ENCODE measurements around the gene SAPCD1. TPM values are rescaled to one million over a fixed set of nuclear protein-coding genes. Genes with fewer than 3 reads are reported as not detected.

Gene SAPCD1
- polyA plus RNA-seq, 1 experiment, result 0.88 TPM

DNA sequence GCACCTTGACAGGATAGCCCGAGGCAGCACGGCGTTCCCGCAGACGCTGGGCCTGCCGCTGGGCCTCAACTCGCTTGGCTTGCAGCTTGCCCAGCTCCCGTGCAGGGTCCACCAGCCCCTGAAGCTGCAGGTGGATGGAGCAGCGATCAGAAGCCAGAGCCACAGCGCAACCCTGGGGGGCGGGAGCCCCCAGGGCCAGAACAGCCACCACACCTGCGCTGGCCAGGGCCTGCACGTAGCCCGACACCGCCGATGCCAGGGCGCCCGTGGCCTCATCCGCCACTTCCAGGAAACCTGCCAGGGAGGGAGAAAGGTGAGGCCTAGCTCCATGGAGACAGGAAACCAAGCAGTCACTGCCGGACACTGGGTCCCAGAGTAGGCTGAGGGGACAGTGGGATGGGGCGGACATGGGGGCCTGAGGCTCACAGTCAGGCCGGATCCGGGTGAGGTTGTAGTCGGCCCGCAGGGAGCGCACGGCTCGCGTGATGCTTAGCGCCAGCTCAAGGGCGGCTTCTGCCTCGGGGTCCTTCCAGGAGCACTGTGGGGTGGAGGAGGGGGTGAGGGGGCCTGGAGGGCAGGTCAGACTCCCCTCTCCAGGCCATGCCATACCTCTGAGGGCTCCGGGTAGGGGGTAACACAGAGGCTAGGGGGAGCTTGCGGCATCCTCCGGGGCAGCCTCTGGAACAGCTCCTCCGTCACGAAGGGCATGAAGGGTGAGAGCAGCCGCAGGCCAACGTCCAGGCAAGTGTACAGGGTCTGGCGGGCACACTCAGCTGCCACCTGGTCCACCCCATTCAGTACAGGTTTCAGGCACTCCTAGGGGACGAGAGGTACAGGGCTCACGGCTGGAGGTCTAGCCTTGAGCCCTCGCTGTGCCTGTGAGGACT, 16.8 kb downstream of the SAPCD1 start:
- Histone ChIP-seq H3K27me3 (ENCODE audit: control insufficient read depth, insufficient read depth, low read length) (no peaks in the 10 kb centered on the region), H3K9me3 (ENCODE audit: control insufficient read depth, insufficient read depth, low read length) (no peaks in the 10 kb centered on the region), H3K4me3 (ENCODE audit: low read depth, low read length) (no peak overlapping the region), H3K27ac (ENCODE audit: low read depth, low read length) (no peak overlapping the region)
- CTCF ChIA-PET, result interaction anchor here (1.1 to 4.2 kb wide), 2 partner anchors 9 to 12 kb away, joined by 3 to 24 read pairs; no protein-coding TSS in a partner anchor
- POLR2A ChIA-PET, result interaction anchor here (0.6 to 0.7 kb wide), 2 partner anchors 120 to 1182 kb away, joined by 3 to 4 read pairs; no protein-coding TSS in a partner anchor
- TF ChIP-seq, protein P1, sequence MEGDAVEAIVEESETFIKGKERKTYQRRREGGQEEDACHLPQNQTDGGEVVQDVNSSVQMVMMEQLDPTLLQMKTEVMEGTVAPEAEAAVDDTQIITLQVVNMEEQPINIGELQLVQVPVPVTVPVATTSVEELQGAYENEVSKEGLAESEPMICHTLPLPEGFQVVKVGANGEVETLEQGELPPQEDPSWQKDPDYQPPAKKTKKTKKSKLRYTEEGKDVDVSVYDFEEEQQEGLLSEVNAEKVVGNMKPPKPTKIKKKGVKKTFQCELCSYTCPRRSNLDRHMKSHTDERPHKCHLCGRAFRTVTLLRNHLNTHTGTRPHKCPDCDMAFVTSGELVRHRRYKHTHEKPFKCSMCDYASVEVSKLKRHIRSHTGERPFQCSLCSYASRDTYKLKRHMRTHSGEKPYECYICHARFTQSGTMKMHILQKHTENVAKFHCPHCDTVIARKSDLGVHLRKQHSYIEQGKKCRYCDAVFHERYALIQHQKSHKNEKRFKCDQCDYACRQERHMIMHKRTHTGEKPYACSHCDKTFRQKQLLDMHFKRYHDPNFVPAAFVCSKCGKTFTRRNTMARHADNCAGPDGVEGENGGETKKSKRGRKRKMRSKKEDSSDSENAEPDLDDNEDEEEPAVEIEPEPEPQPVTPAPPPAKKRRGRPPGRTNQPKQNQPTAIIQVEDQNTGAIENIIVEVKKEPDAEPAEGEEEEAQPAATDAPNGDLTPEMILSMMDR (IDR thresholded peaks at IDR 0.05; ENCODE audit: low read depth, low read length), result no peak
- DNase-seq (ENCODE audit: low read depth, low spot score), result no peak

DNA sequence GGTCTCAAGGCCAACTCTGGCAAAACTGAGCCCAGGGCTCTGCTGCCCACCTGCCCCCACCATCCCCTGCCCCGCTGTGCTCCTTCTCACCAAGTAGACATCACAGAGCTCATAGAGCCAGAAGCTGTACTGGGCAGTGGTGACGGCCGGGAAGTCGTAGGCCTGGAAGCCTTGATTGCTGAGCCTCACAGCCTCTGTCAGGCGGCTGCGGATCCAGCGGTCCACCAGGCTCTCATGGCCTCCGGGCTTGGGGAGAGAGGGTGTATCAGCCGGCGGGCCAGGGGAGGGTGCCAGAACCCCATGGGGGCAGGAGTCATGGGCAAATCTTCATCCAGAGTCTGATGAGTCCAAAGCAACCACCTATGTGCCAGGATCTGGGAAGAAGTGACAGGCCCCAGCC, 17.5 kb downstream of the SAPCD1 start:
- DNase-seq (ENCODE audit: low read depth, low spot score), result no peak
- TF ChIP-seq, protein P1 (IDR thresholded peaks at IDR 0.05; ENCODE audit: low read depth, low read length), result no peak

DNA sequence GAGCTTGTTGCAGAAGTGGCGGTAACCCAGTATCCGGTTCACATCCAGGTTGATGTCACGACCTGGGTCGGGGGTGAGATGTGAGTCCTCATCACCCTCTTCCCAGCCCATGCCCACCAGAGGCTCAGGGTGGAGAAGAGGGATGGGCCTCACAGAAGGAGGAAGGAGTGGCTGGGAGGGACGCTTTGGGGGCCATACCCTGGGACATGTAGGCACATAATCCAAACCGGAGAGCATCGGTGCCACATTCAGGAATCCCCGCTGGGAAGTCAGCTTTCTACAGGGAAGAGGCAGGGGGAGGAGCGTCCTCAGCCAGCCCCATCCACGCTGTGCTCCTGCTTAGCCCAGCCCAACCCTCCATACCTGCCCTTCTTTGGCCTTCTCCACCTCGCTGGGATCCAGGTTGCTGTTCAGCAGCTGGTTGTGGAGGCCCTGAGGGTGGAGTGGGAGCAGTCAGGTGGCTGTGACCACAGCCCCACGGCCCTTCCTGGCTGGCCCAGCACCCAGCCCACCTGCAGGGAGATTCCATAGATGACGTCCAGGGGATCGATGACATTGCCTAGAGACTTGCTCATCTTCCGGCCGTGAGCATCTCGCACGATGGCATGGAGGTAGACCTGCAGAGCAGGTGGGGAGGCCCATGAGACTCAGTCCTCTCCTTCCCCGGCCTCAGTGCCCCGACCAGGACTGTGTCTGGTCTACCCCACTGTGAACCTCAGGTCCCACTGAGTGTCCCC, 18.2 kb downstream of the SAPCD1 start:
- Histone ChIP-seq H3K27ac (ENCODE audit: low read depth, low read length) (no peak overlapping the region), H3K9me3 (ENCODE audit: control insufficient read depth, insufficient read depth, low read length) (no peaks in the 10 kb centered on the region), H3K27me3 (ENCODE audit: control insufficient read depth, insufficient read depth, low read length) (no peaks in the 10 kb centered on the region), H3K4me3 (ENCODE audit: low read depth, low read length) (no peak overlapping the region)
- no peak for DNase-seq (ENCODE audit: low read depth, low spot score)
- ChIA-PET POLR2A (no interaction called here), CTCF (interaction anchor here (4.2 kb wide), 1 partner anchor 11 kb away, joined by 24 read pairs; no protein-coding TSS in a partner anchor)
- TF ChIP-seq, protein P1 (IDR thresholded peaks at IDR 0.05; ENCODE audit: low read depth, low read length), result no peak

More for the DNA sequence above, 17.5 kb downstream of the SAPCD1 start:
- no peak overlapping the region for H3K4me3 ChIP-seq (ENCODE audit: low read depth, low read length)
- ChIA-PET POLR2A (no interaction called here), CTCF (interaction anchor here (4.2 kb wide), 1 partner anchor 11 kb away, joined by 24 read pairs; no protein-coding TSS in a partner anchor)
- H3K9me3 ChIP-seq (ENCODE audit: control insufficient read depth, insufficient read depth, low read length), result no peaks in the 10 kb centered on the region
- no peaks in the 10 kb centered on the region for H3K27me3 ChIP-seq (ENCODE audit: control insufficient read depth, insufficient read depth, low read length)
- no peak overlapping the region for H3K27ac ChIP-seq (ENCODE audit: low read depth, low read length)

DNA sequence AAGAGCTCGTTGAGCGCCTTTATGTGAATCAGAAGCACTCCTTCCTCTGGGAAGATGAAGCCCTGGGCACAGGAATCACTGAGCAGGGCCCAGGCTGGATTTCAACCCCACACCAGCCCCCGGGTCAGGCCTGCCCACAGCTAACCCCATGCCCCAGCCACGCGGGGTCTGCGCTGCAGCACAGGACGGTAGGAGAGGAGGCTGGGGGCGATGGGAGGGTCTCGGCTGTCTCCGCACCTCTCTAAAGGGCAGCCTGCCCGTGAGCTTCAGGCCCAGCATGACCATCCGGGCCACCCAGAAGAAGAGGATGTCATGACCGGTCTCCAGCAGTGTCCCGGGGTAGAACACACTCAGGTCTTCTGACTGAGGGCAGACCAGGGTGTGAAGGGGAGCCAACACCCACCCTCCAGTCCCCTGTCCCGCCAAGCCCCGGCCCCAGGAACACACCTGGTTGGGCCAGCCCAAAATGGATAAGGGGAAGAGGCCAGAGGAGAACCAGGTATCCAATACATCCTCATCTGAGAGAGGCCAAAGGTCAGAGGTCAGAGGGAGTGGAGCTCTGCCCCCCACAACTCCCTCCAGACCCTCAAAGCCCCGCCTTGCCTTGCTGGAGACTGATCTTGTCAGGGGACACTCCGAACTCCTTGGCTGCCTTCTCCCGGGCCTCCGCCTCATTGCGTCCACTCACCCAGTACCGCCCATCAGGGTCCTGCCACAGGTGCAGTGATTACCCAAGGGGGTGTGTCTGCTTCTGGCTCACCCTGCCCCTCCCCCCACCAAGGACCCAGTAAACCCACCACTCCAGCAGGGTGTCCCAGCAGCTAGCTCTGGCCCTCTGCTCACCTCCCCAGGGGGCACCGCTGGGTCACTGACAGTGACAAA, 19.0 kb downstream of the SAPCD1 start:
- H3K27ac ChIP-seq (ENCODE audit: low read depth, low read length), result no peak overlapping the region
- H3K4me3 ChIP-seq (ENCODE audit: low read depth, low read length), result no peak overlapping the region
- no peak for DNase-seq (ENCODE audit: low read depth, low spot score)
- ChIA-PET CTCF (interaction anchor here (0.9 to 4.2 kb wide), 2 partner anchors 10 kb away, joined by 4 to 24 read pairs; no protein-coding TSS in a partner anchor), POLR2A (interaction anchor here (1.2 kb wide), 1 partner anchor 99 kb away, joined by 10 read pairs; no protein-coding TSS in a partner anchor)
- H3K9me3 ChIP-seq (ENCODE audit: control insufficient read depth, insufficient read depth, low read length), result no peaks in the 10 kb centered on the region
- H3K27me3 ChIP-seq (ENCODE audit: control insufficient read depth, insufficient read depth, low read length), result no peaks in the 10 kb centered on the region
- TF ChIP-seq, protein P1 (IDR thresholded peaks at IDR 0.05; ENCODE audit: low read depth, low read length), result no peak
